DOHH2 (cell line): ENCODE measurements around the gene DOCK4.
A peak's percentile ranks its signal among the peaks of the same experiment; 100 is the strongest.

ENCODE experiments used
- H3F3A ChIP-seq: fragments of 200-600 bp; sonication (generic), shearing (Covaris generic); 2 replicates; pipeline ENCODE4 v1.6.0; 2016; ENCODE audit warnings: antibody characterized with exemption, mild to moderate bottlenecking; ENCODE audit not compliant: control insufficient read depth, insufficient read depth
- H3K27ac ChIP-seq: fragments of 200-600 bp; sonication (generic); 2 replicates; pipeline ENCODE4 v1.5.1; 2014; ENCODE audit warnings: low read depth, mild to moderate bottlenecking, low read length, moderate library complexity
- H3K27me3 ChIP-seq: fragments of 200-600 bp; sonication (generic); 2 replicates; pipeline ENCODE4 v1.6.1; 2014; ENCODE audit warnings: mild to moderate bottlenecking, low read length, mixed read lengths; ENCODE audit not compliant: control insufficient read depth
- H3K36me3 ChIP-seq: fragments of 200-600 bp; sonication (generic); 2 replicates; pipeline ENCODE4 v1.6.1; 2014; ENCODE audit warnings: mild to moderate bottlenecking, low read length, moderate library complexity, mixed read lengths; ENCODE audit not compliant: control insufficient read depth
- H3K4me1 ChIP-seq: fragments of 200-600 bp; sonication (generic); 2 replicates; pipeline ENCODE4 v1.6.1; 2014; ENCODE audit warnings: mild to moderate bottlenecking, low read length, mixed read lengths; ENCODE audit not compliant: control insufficient read depth
- H3K4me2 ChIP-seq: fragments of 200-600 bp; sonication (generic); 2 replicates; pipeline ENCODE4 v1.6.0; 2014; ENCODE audit warnings: mild to moderate bottlenecking, low read length, moderate library complexity
- H3K4me3 ChIP-seq: fragments of 200-600 bp; sonication (generic); 2 replicates; pipeline ENCODE4 v1.5.1; 2014; ENCODE audit warnings: mild to moderate bottlenecking, low read length, mixed read lengths
- H3K79me2 ChIP-seq: fragments of 200-600 bp; sonication (generic); 2 replicates; pipeline ENCODE4 v1.6.1; 2014; ENCODE audit warnings: mild to moderate bottlenecking, low read length, mixed read lengths; ENCODE audit not compliant: control insufficient read depth
- H3K9me2 ChIP-seq: fragments of 200-600 bp; sonication (generic); replicated peaks from 2 replicates; pipeline ENCODE4 v1.6.1; 2014; ENCODE audit warnings: mild to moderate bottlenecking, low read length, mixed read lengths; ENCODE audit not compliant: control insufficient read depth
- H3K9me3 ChIP-seq: fragments of 200-600 bp; sonication (generic); 2 replicates; pipeline ENCODE4 v1.6.1; 2014; ENCODE audit warnings: antibody characterized with exemption, low read length, mixed read lengths; ENCODE audit not compliant: control insufficient read depth, insufficient read depth
- H4K20me1 ChIP-seq: fragments of 200-600 bp; sonication (generic); 2 replicates; pipeline ENCODE4 v1.6.0; 2014; ENCODE audit warnings: low read depth, mild to moderate bottlenecking, antibody characterized with exemption, low read length, moderate library complexity; ENCODE audit not compliant: control insufficient read depth, insufficient read depth
- CTCF ChIP-seq: fragments of 200-600 bp; sonication (generic); IDR thresholded peaks from one replicate; pipeline ENCODE4 v1.5.1; 2014; ENCODE audit warnings: antibody characterized with exemption, mild to moderate bottlenecking, low read depth, low read length; ENCODE audit not compliant: poor library complexity, severe bottlenecking
- EZH2phosphoT487 ChIP-seq: fragments of 200-600 bp; sonication (generic); IDR thresholded peaks from 2 replicates; pipeline ENCODE4 v1.6.1; 2017; ENCODE audit warnings: borderline replicate concordance, mild to moderate bottlenecking, antibody characterized with exemption, low read length, moderate library complexity, mixed read lengths

DOCK4 gene

DNA sequence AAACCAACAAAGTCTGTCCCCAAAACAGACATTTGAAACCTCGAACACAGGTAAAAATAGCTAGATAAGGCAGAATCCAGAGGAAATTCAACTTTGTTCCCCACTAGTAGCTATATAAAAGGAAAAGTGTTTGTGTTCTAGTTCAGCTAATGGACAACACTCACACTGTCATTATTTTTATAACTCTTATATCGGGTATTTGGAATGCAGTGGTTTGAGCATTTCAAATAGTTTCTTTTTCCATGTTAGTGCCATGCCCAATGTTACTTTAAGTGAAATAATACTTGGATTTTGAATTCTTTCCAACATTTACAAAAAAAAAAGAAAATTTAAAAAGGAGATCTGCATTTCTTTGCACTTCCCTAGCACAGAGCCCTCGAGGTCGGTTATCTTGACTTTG lies 213.6 kb downstream of the DOCK4 start:
- no peak overlapping the region for H3K4me2 ChIP-seq
- no peak overlapping the region for H3K4me3 ChIP-seq
- H3F3A ChIP-seq: no peaks in the 10 kb centered on the region
- H3K27me3 ChIP-seq: no peaks in the 10 kb centered on the region
- H4K20me1 ChIP-seq: no peaks in the 10 kb centered on the region
- H3K79me2 ChIP-seq: no peaks in the 10 kb centered on the region
- H3K9me2 ChIP-seq: no peaks in the 10 kb centered on the region
- H3K4me1 ChIP-seq: peaks cover 3% of the 10 kb centered on the region
- H3K36me3 ChIP-seq: no peaks in the 10 kb centered on the region
- no peak for TF ChIP-seq CTCF
- H3K9me3 ChIP-seq: no peaks in the 10 kb centered on the region
- H3K27ac ChIP-seq: no peak overlapping the region

DNA sequence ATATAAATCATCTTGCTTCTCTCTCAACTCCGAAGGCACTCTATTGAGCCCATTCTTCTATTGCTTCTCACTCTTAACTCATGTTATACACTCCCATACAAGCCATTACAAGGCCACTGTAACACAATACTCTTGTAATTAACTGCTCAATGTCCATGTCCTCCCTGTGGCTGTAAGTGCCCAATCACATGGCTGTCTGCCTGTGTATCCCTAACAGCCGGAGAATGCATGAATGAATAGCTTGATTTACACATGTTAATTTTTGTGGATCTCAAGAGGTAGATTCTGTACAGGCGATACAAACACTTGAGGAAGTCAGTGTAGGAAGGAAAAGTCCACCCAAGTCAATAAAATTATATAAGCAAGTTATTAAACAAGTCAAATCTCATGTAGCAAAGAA lies 215.6 kb downstream of the DOCK4 start:
- Histone ChIP-seq H3K79me2 (no peaks in the 10 kb centered on the region), H4K20me1 (no peaks in the 10 kb centered on the region), H3K9me2 (no peaks in the 10 kb centered on the region), H3K4me3 (no peak overlapping the region), H3K36me3 (no peaks in the 10 kb centered on the region), H3K27me3 (no peaks in the 10 kb centered on the region), H3K4me1 (peaks cover 7% of the 10 kb centered on the region), H3K4me2 (no peak overlapping the region), H3F3A (no peaks in the 10 kb centered on the region), H3K9me3 (no peaks in the 10 kb centered on the region), H3K27ac (no peak overlapping the region)
- TF ChIP-seq EZH2phosphoT487: no peak
- TF ChIP-seq CTCF: no peak

GRCh38 chr7:111987886-111988285 lies 218.3 kb downstream of the DOCK4 start:
- Histone ChIP-seq H3K27me3 (no peaks in the 10 kb centered on the region), H3K9me3 (no peaks in the 10 kb centered on the region), H3K36me3 (no peaks in the 10 kb centered on the region), H3F3A (no peaks in the 10 kb centered on the region), H3K4me2 (peak overlapping the region; percentile 4; the same call in 1 of the 2 replicates), H3K4me1 (peaks cover 7% of the 10 kb centered on the region), H4K20me1 (no peaks in the 10 kb centered on the region), H3K4me3 (no peak overlapping the region), H3K79me2 (no peaks in the 10 kb centered on the region), H3K27ac (no peak overlapping the region), H3K9me2 (no peaks in the 10 kb centered on the region)
- TF ChIP-seq CTCF (no peak), EZH2phosphoT487 (no peak)
